ENCODE measurements around the gene TLK1. TPM values are rescaled to one million over a fixed set of nuclear protein-coding genes. Genes with fewer than 3 reads are reported as not detected.

Gene TLK1
- total RNA-seq, 1 donor from 2014 or later = 58.1 TPM

GRCh38 chr2:170991398-170992182, 169.1 kb downstream of the TLK1 start:
- intact Hi-C loops (cut with DNase I) = no loop called here
- ATAC-seq (peak; percentile 62), DNase-seq (no peak)
- no peak for TF ChIP-seq CTCF (IDR thresholded peaks at IDR 0.05)
- Histone ChIP-seq H3K27me3 (no peaks in the 10 kb centered on the region), H3K36me3 (peaks cover 37% of the 10 kb centered on the region), H3K9me3 (no peaks in the 10 kb centered on the region), H3K4me1 (no peaks in the 10 kb centered on the region), H3K4me3 (no peak overlapping the region), H3K27ac (no peak overlapping the region)

- peaks cover under 1% of the 10 kb centered on the region for H3K36me3 ChIP-seq
Measured at GRCh38 chr2:170986566-170987258, 174.0 kb downstream of the TLK1 start.

GRCh38 chr2:170985407-170985806, 175.3 kb downstream of the TLK1 start:
- Histone ChIP-seq H3K4me1 (no peaks in the 10 kb centered on the region), H3K36me3 (no peaks in the 10 kb centered on the region), H3K4me3 (no peak overlapping the region), H3K27ac (no peak overlapping the region), H3K9me3 (no peaks in the 10 kb centered on the region), H3K27me3 (no peaks in the 10 kb centered on the region)
- DNase-seq (no peak), ATAC-seq (no peak)
- intact Hi-C loops (cut with DNase I) = no loop called here
- TF ChIP-seq CTCF (IDR thresholded peaks at IDR 0.05) = no peak

More at GRCh38 chr2:170986566-170987258, 174.0 kb downstream of the TLK1 start:
- intact Hi-C loops (cut with DNase I) = no loop called here
- ATAC-seq (no peak), DNase-seq (no peak)
- TF ChIP-seq CTCF (IDR thresholded peaks at IDR 0.05) = no peak
- Histone ChIP-seq H3K27ac (no peak overlapping the region), H3K4me1 (no peaks in the 10 kb centered on the region), H3K9me3 (no peaks in the 10 kb centered on the region), H3K27me3 (no peaks in the 10 kb centered on the region), H3K4me3 (no peak overlapping the region)

DNA sequence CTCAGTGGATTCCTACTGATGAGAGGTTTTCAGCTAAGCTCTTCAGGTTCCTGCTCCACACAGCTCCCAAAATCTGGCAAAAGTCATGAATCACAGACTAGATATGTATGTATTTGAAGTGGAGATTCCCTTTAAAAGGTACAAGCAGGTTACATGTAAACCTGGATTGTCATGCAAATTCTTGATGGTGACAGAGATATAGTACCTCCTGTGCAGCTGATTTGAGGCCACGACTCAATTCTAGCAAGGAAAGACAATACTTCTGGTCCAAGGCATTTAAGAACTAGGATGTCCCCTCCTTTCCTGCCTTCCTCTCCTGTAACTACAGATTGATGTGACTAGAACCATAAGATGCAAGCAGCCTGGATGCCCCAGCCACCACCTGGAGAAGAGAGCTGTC, 176.6 kb downstream of the TLK1 start:
- no peaks in the 10 kb centered on the region for H3K4me1 ChIP-seq
- no peak overlapping the region for H3K27ac ChIP-seq
- ATAC-seq = no peak
- no peak for DNase-seq
- no peak overlapping the region for H3K4me3 ChIP-seq
- intact Hi-C loops (cut with DNase I) = no loop called here
- no peaks in the 10 kb centered on the region for H3K9me3 ChIP-seq
- no peaks in the 10 kb centered on the region for H3K27me3 ChIP-seq
- TF ChIP-seq CTCF (IDR thresholded peaks at IDR 0.05) = no peak
- no peaks in the 10 kb centered on the region for H3K36me3 ChIP-seq

DNA sequence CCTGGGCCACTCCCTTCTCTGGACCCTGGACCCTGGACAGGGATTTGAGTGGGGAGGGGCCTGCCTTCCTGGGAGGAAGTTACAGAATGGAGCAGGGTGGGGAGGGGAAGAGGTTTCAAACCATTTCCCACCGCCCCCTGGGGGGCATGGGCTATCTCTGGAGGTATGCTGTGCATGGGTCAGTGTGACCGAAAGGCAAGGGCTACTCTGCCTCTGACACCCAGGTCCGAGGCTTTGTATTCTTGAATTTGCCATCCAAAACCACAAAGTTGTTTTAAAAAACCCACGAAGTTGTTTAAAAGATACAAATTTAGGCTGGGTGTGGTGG, 184.8 kb downstream of the TLK1 start:
- ATAC-seq (no peak), DNase-seq (no peak)
- no peaks in the 10 kb centered on the region for H3K36me3 ChIP-seq
- no peaks in the 10 kb centered on the region for H3K9me3 ChIP-seq
- TF ChIP-seq CTCF (IDR thresholded peaks at IDR 0.05) = no peak
- H3K4me1 ChIP-seq = peaks cover 9% of the 10 kb centered on the region
- no peaks in the 10 kb centered on the region for H3K27me3 ChIP-seq
- no peak overlapping the region for H3K27ac ChIP-seq
- intact Hi-C loops (cut with DNase I) = no loop called here
- no peak overlapping the region for H3K4me3 ChIP-seq

Measured in upper lobe of right lung (tissue), 1 donor.